ENCODE data around the gene DUSP21.

DNA sequence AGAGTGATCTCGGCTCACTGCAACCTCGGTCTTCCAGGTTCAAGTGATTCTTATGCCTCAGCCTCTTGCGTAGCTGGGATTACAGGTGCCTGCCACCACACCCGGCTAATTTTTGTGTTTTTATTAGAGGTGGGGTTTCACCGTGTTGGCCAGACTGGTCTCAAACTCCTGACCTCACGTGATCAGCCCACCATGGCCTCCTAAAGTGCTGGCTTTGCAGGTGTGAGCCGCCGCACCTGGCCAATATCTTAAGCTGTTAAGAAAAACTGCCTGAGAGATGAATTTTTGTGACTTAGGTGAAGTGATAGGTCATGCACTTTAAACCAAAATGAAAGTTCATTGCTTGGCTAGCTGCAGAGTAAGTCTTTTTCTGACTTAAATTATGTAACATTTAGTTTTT lies 35.0 kb downstream of the DUSP21 start:
- TF ChIP-seq, protein P1, sequence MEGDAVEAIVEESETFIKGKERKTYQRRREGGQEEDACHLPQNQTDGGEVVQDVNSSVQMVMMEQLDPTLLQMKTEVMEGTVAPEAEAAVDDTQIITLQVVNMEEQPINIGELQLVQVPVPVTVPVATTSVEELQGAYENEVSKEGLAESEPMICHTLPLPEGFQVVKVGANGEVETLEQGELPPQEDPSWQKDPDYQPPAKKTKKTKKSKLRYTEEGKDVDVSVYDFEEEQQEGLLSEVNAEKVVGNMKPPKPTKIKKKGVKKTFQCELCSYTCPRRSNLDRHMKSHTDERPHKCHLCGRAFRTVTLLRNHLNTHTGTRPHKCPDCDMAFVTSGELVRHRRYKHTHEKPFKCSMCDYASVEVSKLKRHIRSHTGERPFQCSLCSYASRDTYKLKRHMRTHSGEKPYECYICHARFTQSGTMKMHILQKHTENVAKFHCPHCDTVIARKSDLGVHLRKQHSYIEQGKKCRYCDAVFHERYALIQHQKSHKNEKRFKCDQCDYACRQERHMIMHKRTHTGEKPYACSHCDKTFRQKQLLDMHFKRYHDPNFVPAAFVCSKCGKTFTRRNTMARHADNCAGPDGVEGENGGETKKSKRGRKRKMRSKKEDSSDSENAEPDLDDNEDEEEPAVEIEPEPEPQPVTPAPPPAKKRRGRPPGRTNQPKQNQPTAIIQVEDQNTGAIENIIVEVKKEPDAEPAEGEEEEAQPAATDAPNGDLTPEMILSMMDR (IDR thresholded peaks at IDR 0.05), result no peak
- TF ChIP-seq POLR2A (IDR thresholded peaks at IDR 0.05), result no peak
